Measurements from ENCODE around the gene RPL15. TPM values are rescaled to one million over a fixed set of nuclear protein-coding genes. Genes with fewer than 3 reads are reported as not detected.

RPL15 gene
- total and polyA plus RNA-seq, 10 of the 15 experiments (the other 5 are each of a cell fraction or from before 2014, with no cell fraction given): 2,885 to 10,761 (median 4,017) TPM

DNA sequence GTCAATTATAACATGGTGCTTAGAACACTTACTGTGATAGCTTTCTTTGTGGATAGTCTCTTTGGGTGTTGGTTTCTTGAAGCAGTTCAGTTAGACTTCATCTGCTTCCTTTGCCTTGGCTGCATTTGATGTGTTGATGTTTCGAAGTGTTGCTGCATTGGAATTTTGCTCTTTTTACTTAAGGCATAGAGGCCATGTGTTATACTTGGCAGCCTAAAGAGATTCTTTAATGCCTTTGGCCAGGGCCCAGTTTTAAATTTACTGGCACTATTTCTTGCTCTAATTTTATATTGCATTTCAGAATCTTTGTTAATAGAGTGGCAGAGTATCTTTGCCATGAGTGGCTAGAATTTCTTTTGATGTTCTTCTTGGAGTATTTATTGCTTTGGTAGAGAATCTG lies 49.4 kb downstream of the RPL15 start:
- no peak overlapping the region for H2AFZ ChIP-seq (ENCODE audit: control insufficient read depth, low read depth, low read length)
- H3K4me3 ChIP-seq: no peak overlapping the region
- BruUV-seq (replicated peaks): no TSS peak
- no peaks in the 10 kb centered on the region for H4K20me1 ChIP-seq (ENCODE audit: control insufficient read depth, insufficient read depth)
- no peaks in the 10 kb centered on the region for H3K4me1 ChIP-seq (ENCODE audit: control insufficient read depth, insufficient read depth, low read length)
- in situ Hi-C loops (cut with MboI): no loop called here
- H3K27me3 ChIP-seq (replicated peaks in 1 of 2; ENCODE audit: control insufficient read depth in 2 of 2, insufficient read depth in 2 of 2, low read length in 1 of 2): no peaks in the 10 kb centered on the region
- H3K36me3 ChIP-seq (ENCODE audit: control insufficient read depth in 2 of 2, insufficient read depth in 2 of 2, low read length in 1 of 2): peaks cover 0 to 9% of the 10 kb centered on the region in 2 experiments; a peak in 2 of 4 replicates
- H3K9me3 ChIP-seq (replicated peaks; ENCODE audit: control insufficient read depth, insufficient read depth, low read length): no peaks in the 10 kb centered on the region
- ChIA-PET CTCF (no interaction called here), RAD21 (ENCODE audit: unreplicated experiment) (no interaction called here), SMC1A (ENCODE audit: uncharacterized antibody, unreplicated experiment) (interaction anchor here (1.1 to 4.4 kb wide), 3 partner anchors 8 to 271 kb away, joined by 3 to 17 read pairs (median 3); no protein-coding TSS in a partner anchor), POLR2A (no interaction called here)
- H3K4me2 ChIP-seq (ENCODE audit: control insufficient read depth, insufficient read depth): no peak overlapping the region
- FAIRE-seq (no peak), DNase-seq (ENCODE audit: low read depth, low spot score) (no peak), ATAC-seq (no peak)
- WGBS (ENCODE audit: insufficient coverage, insufficient replicate concordance, low lambda C conversion rate, missing lambda C conversion rate): 92% methylated on average over 1 of the region's 1 CpG
- TF ChIP-seq TARDBP (IDR thresholded peaks at IDR 0.05; ENCODE audit: borderline replicate concordance): no peak
- no peak for TF ChIP-seq BHLHE40 (IDR thresholded peaks at IDR 0.05; ENCODE audit: borderline replicate concordance in 1 of 2, low read depth in 2 of 2, low read length in 1 of 2)
- no peak for TF ChIP-seq KLF5 (IDR thresholded peaks at IDR 0.05; ENCODE audit: partially characterized antibody)
- TF ChIP-seq CBX5 (IDR thresholded peaks at IDR 0.05; ENCODE audit: low read depth): no peak
- TF ChIP-seq BCL11A (IDR thresholded peaks at IDR 0.05; ENCODE audit: low read depth, low read length): no peak
- TF ChIP-seq FOS (IDR thresholded peaks at IDR 0.05; ENCODE audit: borderline replicate concordance, extremely low read depth, insufficient read length): no peak
- TF ChIP-seq ATF7 (IDR thresholded peaks at IDR 0.05; ENCODE audit: low read depth): no peak
- TF ChIP-seq HDAC2 (IDR thresholded peaks at IDR 0.05): no peak
- intact Hi-C loops (cut with micrococcal nuclease; ENCODE audit: unreplicated experiment): no loop called here
- no peak overlapping the region for H3K27ac ChIP-seq (ENCODE audit: control insufficient read depth, insufficient read depth)
- no peak overlapping the region for H3K9ac ChIP-seq (ENCODE audit: control insufficient read depth, insufficient read depth, low read length)
- no peaks in the 10 kb centered on the region for H3K79me2 ChIP-seq (ENCODE audit: control insufficient read depth, insufficient read depth, low read length)
